ENCODE results near the gene BCAN. TPM values are rescaled to one million over a fixed set of nuclear protein-coding genes. Genes with fewer than 3 reads are reported as not detected.

The BCAN gene
- total and polyA plus RNA-seq, 2 of the 8 experiments (the other 6 are each of a cell fraction or from before 2014, with no cell fraction given) = 4.5 to 24.0 TPM

GRCh38 chr1:156667968-156668709 lies 26.2 kb downstream of the BCAN start:
- peak overlapping the region; percentile 25 for H4K5ac ChIP-seq (ENCODE audit: insufficient read length, low read depth, low read length)
- peaks cover 2% of the 10 kb centered on the region; the same call in 1 of the 2 replicates for H3K23me2 ChIP-seq (ENCODE audit: low read depth, low read length)
- no peak overlapping the region for H3K27ac ChIP-seq (ENCODE audit: low read depth, low read length)
- DNase-seq (ENCODE audit: low read depth in 1 of 2, low spot score in 2 of 2) (peak in 1 of 2 experiments; percentile 58), FAIRE-seq (no peak)
- H2BK15ac ChIP-seq (ENCODE audit: low read length) = peak overlapping the region; percentile 29
- POLR2A ChIA-PET (ENCODE audit: partially characterized antibody) = interaction anchor here (0.6 to 12.0 kb wide), 14 partner anchors 8 to 89 kb away, joined by 3 to 419 read pairs (median 4); partner anchors contain the start of genes NES and TTC24
- H2AFZ ChIP-seq (ENCODE audit: low read length) = no peak overlapping the region
- no peak overlapping the region for H2BK120ac ChIP-seq (replicated peaks; ENCODE audit: low read depth, low read length)
- peak overlapping the region; percentile 10; the same call in 1 of the 2 replicates for H2BK12ac ChIP-seq (ENCODE audit: low read depth, low read length)
- H2AK5ac ChIP-seq (ENCODE audit: low read depth, low read length) = peak overlapping the region; percentile 99
- no peak overlapping the region for H3K23ac ChIP-seq (ENCODE audit: insufficient read length)
- H3K79me1 ChIP-seq (ENCODE audit: low read depth, low read length) = peaks cover 7% of the 10 kb centered on the region; the same call in 1 of the 2 replicates
- H3K4ac ChIP-seq (replicated peaks; ENCODE audit: insufficient read length, low read depth, low read length) = peak overlapping the region; percentile 70
- no peaks in the 10 kb centered on the region for H3K27me3 ChIP-seq (replicated peaks in 1 of 4; ENCODE audit: control insufficient read depth in 3 of 4, extremely low read depth in 1 of 4, insufficient read depth in 3 of 4, low read length in 3 of 4)
- no peak overlapping the region for H3K4me3 ChIP-seq (ENCODE audit: extremely low read depth in 1 of 4, insufficient read depth in 2 of 4, low read depth in 3 of 4, low read length in 4 of 4)
- peaks cover 5 to 68% (median 52%) of the 10 kb centered on the region in 4 experiments for H3K4me1 ChIP-seq (replicated peaks in 1 of 4; ENCODE audit: control insufficient read depth in 3 of 4, insufficient read depth in 4 of 4, low read length in 3 of 4)
- no peak overlapping the region for H3K9ac ChIP-seq (replicated peaks in 1 of 4; ENCODE audit: extremely low read depth in 1 of 4, low read depth in 3 of 4, low read length in 3 of 4)
- peaks cover 0 to 9% of the 10 kb centered on the region in 2 experiments; a peak in 2 of 4 replicates for H3K79me2 ChIP-seq (ENCODE audit: control insufficient read depth in 1 of 2, insufficient read depth in 2 of 2, low read length in 2 of 2)
- H4K91ac ChIP-seq (replicated peaks; ENCODE audit: insufficient read length, low read length) = peak overlapping the region; percentile 86
- peak overlapping the region in 1 of 2 experiments; percentile 53; a peak in 3 of 4 replicates for H3K4me2 ChIP-seq (ENCODE audit: insufficient read depth in 1 of 2, low read depth in 2 of 2, low read length in 2 of 2)
- H3K36me3 ChIP-seq (ENCODE audit: control insufficient read depth in 2 of 4, insufficient read depth in 4 of 4, low read length in 3 of 4) = peaks cover 4 to 23% (median 12%) of the 10 kb centered on the region in 4 experiments; a peak in 7 of 8 replicates
- no peak overlapping the region for H3K56ac ChIP-seq (replicated peaks; ENCODE audit: insufficient read length, low read depth, low read length)
- peak overlapping the region; percentile 86 for H3K18ac ChIP-seq (ENCODE audit: extremely low read depth, low read length)
- no peaks in the 10 kb centered on the region for H3K9me3 ChIP-seq (ENCODE audit: insufficient read depth in 2 of 2, low read depth in 1 of 2, low read length in 1 of 2)
- 52% methylated on average over 4 of the region's 9 CpGs; no CpG with 5 or more reads in 1 of the 2 experiments for WGBS, 2 experiments (ENCODE audit: extremely low coverage in 1 of 2, insufficient coverage in 1 of 2, insufficient read length in 1 of 2, insufficient replicate concordance in 2 of 2, low coverage in 1 of 2, low lambda C conversion rate in 2 of 2, missing lambda C conversion rate in 1 of 2)
- no peak overlapping the region for H4K8ac ChIP-seq (ENCODE audit: extremely low read depth, insufficient read depth, low read length)
- H4K20me1 ChIP-seq (replicated peaks in 1 of 2; ENCODE audit: control insufficient read depth in 1 of 2, insufficient read depth in 2 of 2, low read length in 2 of 2) = peaks cover 0 to 1% of the 10 kb centered on the region in 2 experiments
- CTCF ChIA-PET (ENCODE audit: partially characterized antibody) = interaction anchor here (0.7 to 66.0 kb wide), 6 partner anchors 9 to 260 kb away, joined by 3 to 4284 read pairs (median 5); partner anchors contain the start of genes CRABP2, ISG20L2, METTL25B and NES
- peak overlapping the region; percentile 62 for H2BK5ac ChIP-seq (ENCODE audit: low read depth, low read length)
- no peak overlapping the region for H2BK20ac ChIP-seq (ENCODE audit: low read length)
- no peak overlapping the region for H3K14ac ChIP-seq (ENCODE audit: insufficient read length)
- no peak for TF ChIP-seq KDM4A (IDR thresholded peaks at IDR 0.05; ENCODE audit: low read depth, low read length, severe bottlenecking)
- no peak for TF ChIP-seq CBX5 (IDR thresholded peaks at IDR 0.05; ENCODE audit: low read depth, low read length)
- TF ChIP-seq GABPA (IDR thresholded peaks at IDR 0.05; ENCODE audit: borderline replicate concordance, insufficient read depth, low read length) = no peak
- no peak for TF ChIP-seq POU5F1 (IDR thresholded peaks at IDR 0.05; ENCODE audit: low read depth, low read length)
- TF ChIP-seq SAP30 (IDR thresholded peaks at IDR 0.05; ENCODE audit: insufficient read depth, insufficient replicate concordance, low read length) = no peak
- TF ChIP-seq CHD1 (IDR thresholded peaks at IDR 0.05; ENCODE audit: low read depth, low read length) = no peak
- TF ChIP-seq HDAC6 (IDR thresholded peaks at IDR 0.05; ENCODE audit: low read depth, low read length) = no peak
- TF ChIP-seq POLR2AphosphoS5 (IDR thresholded peaks at IDR 0.05; ENCODE audit: low read depth, low read length) = peak; percentile 72
- TF ChIP-seq ASH2L (IDR thresholded peaks at IDR 0.05; ENCODE audit: low read length) = no peak
- no peak for TF ChIP-seq BRCA1 (IDR thresholded peaks at IDR 0.05; ENCODE audit: low read depth, low read length)
- no peak for TF ChIP-seq SIN3A (conservative IDR thresholded peaks at IDR 0.05 in 1 of 2, IDR thresholded peaks at IDR 0.05 in 1 of 2; ENCODE audit: low read depth in 1 of 2, low read length in 2 of 2)
- TF ChIP-seq POLR2A (IDR thresholded peaks at IDR 0.05; ENCODE audit: control extremely low read depth in 1 of 2, low read depth in 2 of 2, low read length in 2 of 2) = peak in 1 of 2 experiments; percentile 60; a peak in 1 of 3 replicates

All from H1 (cell line).